Pancreas (tissue), 10 donors: ENCODE measurements around the gene GUCY1A2. TPM values are rescaled to one million over a fixed set of nuclear protein-coding genes. Genes with fewer than 3 reads are reported as not detected.

Experiments used
- ATAC-seq, 4 donors: fragments of 200-7000 bp; cut with Tn5 transposase; one replicate each; pipeline versions ENCODE4 v1.8.0 to v1.9.1; 2020; ENCODE audit warnings: mild to moderate bottlenecking in 4 of 4, moderate library complexity in 4 of 4
- DNase-seq, 6 donors: peaks; one replicate each; pipeline ENCODE4 v3.0.0-alpha.2; 2020
- FAIRE-seq: peaks from 2 replicates; lab custom pipeline; 2012; peaks lifted over from hg19 to GRCh38; lab: Jason Lieb, UNC
- H3K27ac ChIP-seq, 4 donors: fragments of 200-600 bp; sonication (generic); 1 replicate in 3 of 4; 2 replicates in 1 of 4; pipeline versions ENCODE4 v1.5.0 to v1.8.0; 2020
- H3K27me3 ChIP-seq, 4 donors: fragments of 200-600 bp; one replicate each; pipeline ENCODE4 v1.8.0; 2021
- H3K36me3 ChIP-seq, 3 donors: fragments of 200-600 bp; sonication (generic) in 1 of 3; one replicate each; pipeline versions ENCODE4 v1.5.0 to v1.8.0; 2020 to 2021
- H3K4me1 ChIP-seq, 3 donors: fragments of 200-600 bp; one replicate each; pipeline ENCODE4 v1.8.0; 2021
- H3K4me3 ChIP-seq, 4 donors: fragments of 200-600 bp; sonication (generic) in 2 of 4; one replicate each; pipeline versions ENCODE4 v1.5.0 to v1.8.0; 2020 to 2021
- H3K9me3 ChIP-seq, 4 donors: fragments of 200-600 bp; one replicate each; pipeline ENCODE4 v1.8.0; 2021
- CTCF ChIP-seq, 4 donors: fragments of 200-600 bp; sonication (generic) in 3 of 4; IDR thresholded peaks; one replicate each; pipeline versions ENCODE4 v1.5.0 to v1.8.0; 2021; ENCODE audit warnings: antibody characterized with exemption in 4 of 4
- WGBS, 2 donors: extraction: QIAGEN DNeasy Blood & Tissue Kit; methylation state at CpG; one replicate each; pipeline ENCODE4 v1.1.7; 2013; 5-methylcytosine and 5-hydroxymethylcytosine counted together
- intact Hi-C, 3 donors: fragments of 100-400 bp; cut with DNase I; formaldehyde crosslinking; loops; one replicate each; pipeline versions ENCODE4 v1.11.1 to v1.14.2; 2022
- polyA plus RNA-seq, 2 donors: library from polyadenylated mRNA; stranded (reverse); fragments of 200-250 nt; gene quantifications; one replicate each; pipeline ENCODE4 v1.2.3, GENCODE V29; 2013
- total RNA-seq, 6 donors: library from RNA; stranded (reverse); fragmentation: NEBNext Ultra II Directional in 4 of 6; extraction: Animal tissue kit (Norgen Biotek cat#: 25700) in 4 of 6; gene quantifications; one replicate each; pipeline versions ENCODE4 v1.2.1 to v1.2.4, GENCODE V29; 2021 to 2023
- donor health status: healthy with polysubstance abuse.
- donor health status: DM: no; HTN: no; CAD: no; lungs with moderate emphysema.
- donor health status: DM: no; HTN: no; CAD: no.
- donor health status: control.
- donor health status: control.
- donor health status: Bipolar disorder and iron deficiency.
- donor health status: DM: yes; HTN: yes; CAD: no.
- donor health status: DM: no; HTN: no; CAD: no.
- donor health status: DM: no; HTN: no; CAD: no.
- donor health status: DM: yes; HTN: yes; CAD: no.

GUCY1A2 gene
- total and polyA plus RNA-seq, 8 donors: 1.1 to 14.5 (median 7.9) TPM

- H3K27me3 ChIP-seq: no peaks in the 10 kb centered on the region
- TF ChIP-seq CTCF (IDR thresholded peaks at IDR 0.05): no peak
- DNase-seq (no peak), ATAC-seq (no peak), FAIRE-seq (no peak)
- peaks cover 0 to 4% (median 0%) of the 10 kb centered on the region in 3 donors for H3K4me1 ChIP-seq
- H3K9me3 ChIP-seq: no peaks in the 10 kb centered on the region
- H3K27ac ChIP-seq: no peak overlapping the region
- no peaks in the 10 kb centered on the region for H3K36me3 ChIP-seq
- 80 to 85% methylated on average over 3 of the region's 3 CpGs for WGBS, 2 donors
- H3K4me3 ChIP-seq: no peak overlapping the region
- intact Hi-C loops: no loop called here
These were observed 32.0 kb downstream of the GUCY1A2 start for GRCh38 chr11:106986261-106986660.

- DNase-seq (no peak), FAIRE-seq (no peak), ATAC-seq (no peak)
- Histone ChIP-seq H3K4me1 (no peaks in the 10 kb centered on the region), H3K9me3 (no peaks in the 10 kb centered on the region), H3K36me3 (no peaks in the 10 kb centered on the region), H3K27me3 (no peaks in the 10 kb centered on the region), H3K27ac (no peak overlapping the region), H3K4me3 (no peak overlapping the region)
- no peak for TF ChIP-seq CTCF (IDR thresholded peaks at IDR 0.05)
- intact Hi-C loops: no loop called here
- 32 to 48% methylated on average over 1 of the region's 1 CpG for WGBS, 2 donors
These were observed 34.3 kb downstream of the GUCY1A2 start for GRCh38 chr11:106983991-106984390.

GRCh38 chr11:106983261-106983660 is 35.0 kb downstream of the GUCY1A2 start:
- no peak overlapping the region for H3K27ac ChIP-seq
- WGBS, 2 donors: 66 to 71% methylated on average over 4 of the region's 4 CpGs
- no peaks in the 10 kb centered on the region for H3K36me3 ChIP-seq
- DNase-seq (no peak), FAIRE-seq (no peak), ATAC-seq (no peak)
- intact Hi-C loops: no loop called here
- no peak for TF ChIP-seq CTCF (IDR thresholded peaks at IDR 0.05)
- no peaks in the 10 kb centered on the region for H3K4me1 ChIP-seq
- no peaks in the 10 kb centered on the region for H3K9me3 ChIP-seq
- no peak overlapping the region for H3K4me3 ChIP-seq
- no peaks in the 10 kb centered on the region for H3K27me3 ChIP-seq

- H3K9me3 ChIP-seq: no peaks in the 10 kb centered on the region
- no peaks in the 10 kb centered on the region for H3K27me3 ChIP-seq
- no peak overlapping the region for H3K27ac ChIP-seq
- intact Hi-C loops: no loop called here
- FAIRE-seq (no peak), DNase-seq (no peak), ATAC-seq (no peak)
- no peak for TF ChIP-seq CTCF (IDR thresholded peaks at IDR 0.05)
- H3K36me3 ChIP-seq: no peaks in the 10 kb centered on the region
- no peaks in the 10 kb centered on the region for H3K4me1 ChIP-seq
- no peak overlapping the region for H3K4me3 ChIP-seq
These were observed 43.4 kb downstream of the GUCY1A2 start for GRCh38 chr11:106974831-106975230.

GRCh38 chr11:106971864-106972263 is 46.4 kb downstream of the GUCY1A2 start:
- intact Hi-C loops: no loop called here
- no peak for TF ChIP-seq CTCF (IDR thresholded peaks at IDR 0.05)
- H3K27me3 ChIP-seq: no peaks in the 10 kb centered on the region
- no peaks in the 10 kb centered on the region for H3K4me1 ChIP-seq
- H3K9me3 ChIP-seq: no peaks in the 10 kb centered on the region
- no peak for DNase-seq
- no peak overlapping the region for H3K27ac ChIP-seq
- no peak for ATAC-seq
- H3K4me3 ChIP-seq: no peak overlapping the region
- no peak for FAIRE-seq
- H3K36me3 ChIP-seq: no peaks in the 10 kb centered on the region
